OCI-M1 (cell line): ENCODE data around the gene STEAP3.

Experiments
- DNase-seq: peaks from one replicate; lab custom pipeline; 2025; lab: John Stamatoyannopoulos, UW

The STEAP3 gene

DNA sequence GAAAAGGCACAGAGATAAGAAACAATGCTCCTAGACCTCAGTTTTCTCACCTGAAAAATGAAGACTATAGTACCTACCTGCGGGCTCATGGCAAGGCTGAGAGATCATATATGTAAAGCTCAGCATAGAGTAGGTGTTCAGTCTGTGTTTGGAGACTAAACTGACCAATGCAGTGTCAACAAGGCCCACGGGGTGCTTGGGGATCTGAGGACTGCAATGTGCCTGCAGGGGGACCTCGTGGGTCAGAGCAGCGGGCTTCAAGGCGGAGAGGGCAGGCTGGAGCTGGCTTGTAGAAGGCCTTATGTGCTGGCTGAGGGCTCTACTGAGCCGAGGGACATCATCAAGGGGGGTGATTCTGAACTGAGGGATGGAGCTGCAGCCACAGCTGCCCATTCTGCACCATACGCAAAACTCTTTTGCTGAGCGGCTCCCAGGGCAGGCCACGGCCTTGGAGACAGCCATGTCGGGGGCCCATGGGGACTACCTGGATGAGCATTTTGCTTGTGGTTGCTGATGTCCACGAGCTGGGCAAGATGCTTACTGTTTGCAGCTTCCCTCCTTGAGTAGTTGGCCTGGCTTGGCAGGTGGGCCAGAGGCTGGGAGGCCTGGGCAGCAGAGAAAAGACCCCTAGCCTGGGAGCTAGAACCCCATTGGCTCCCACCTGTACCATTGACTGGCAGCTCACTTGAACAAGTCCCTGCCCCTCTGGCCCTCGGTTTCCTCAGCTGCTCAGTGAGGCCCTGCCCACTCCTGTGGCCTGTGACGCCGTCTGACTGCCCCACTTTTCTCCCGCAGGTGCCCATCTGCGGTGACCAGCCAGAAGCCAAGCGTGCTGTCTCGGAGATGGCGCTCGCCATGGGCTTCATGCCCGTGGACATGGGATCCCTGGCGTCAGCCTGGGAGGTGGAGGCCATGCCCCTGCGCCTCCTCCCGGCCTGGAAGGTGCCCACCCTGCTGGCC lies 23.5 kb downstream of the STEAP3 start:
- no peak for DNase-seq

DNA sequence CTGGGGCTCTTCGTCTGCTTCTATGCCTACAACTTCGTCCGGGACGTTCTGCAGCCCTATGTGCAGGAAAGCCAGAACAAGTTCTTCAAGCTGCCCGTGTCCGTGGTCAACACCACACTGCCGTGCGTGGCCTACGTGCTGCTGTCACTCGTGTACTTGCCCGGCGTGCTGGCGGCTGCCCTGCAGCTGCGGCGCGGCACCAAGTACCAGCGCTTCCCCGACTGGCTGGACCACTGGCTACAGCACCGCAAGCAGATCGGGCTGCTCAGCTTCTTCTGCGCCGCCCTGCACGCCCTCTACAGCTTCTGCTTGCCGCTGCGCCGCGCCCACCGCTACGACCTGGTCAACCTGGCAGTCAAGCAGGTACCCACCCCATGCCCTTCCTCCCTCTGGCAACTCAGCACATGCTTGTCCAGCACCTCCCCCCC lies 24.2 kb downstream of the STEAP3 start:
- DNase-seq = no peak

DNA sequence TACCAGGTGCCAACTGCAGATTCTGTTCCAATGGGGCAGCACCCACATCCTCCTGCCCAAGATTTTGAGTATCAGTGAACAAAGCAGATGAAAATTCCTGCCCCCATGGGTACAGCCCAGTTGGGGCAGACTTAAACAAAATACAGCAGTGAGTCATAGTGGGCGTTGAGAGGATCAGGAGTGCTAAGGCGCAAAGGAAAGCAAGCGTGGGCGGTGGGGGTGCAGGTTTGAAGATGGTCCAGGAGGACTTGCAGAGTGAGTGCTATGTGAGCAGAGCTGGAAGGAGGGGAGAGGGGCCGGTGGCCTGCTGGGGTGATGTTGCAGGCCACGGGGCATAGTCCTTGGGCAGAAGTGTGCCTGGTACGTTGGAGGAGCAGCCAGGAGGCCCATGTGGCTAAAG lies 24.7 kb downstream of the STEAP3 start:
- DNase-seq = no peak

DNA sequence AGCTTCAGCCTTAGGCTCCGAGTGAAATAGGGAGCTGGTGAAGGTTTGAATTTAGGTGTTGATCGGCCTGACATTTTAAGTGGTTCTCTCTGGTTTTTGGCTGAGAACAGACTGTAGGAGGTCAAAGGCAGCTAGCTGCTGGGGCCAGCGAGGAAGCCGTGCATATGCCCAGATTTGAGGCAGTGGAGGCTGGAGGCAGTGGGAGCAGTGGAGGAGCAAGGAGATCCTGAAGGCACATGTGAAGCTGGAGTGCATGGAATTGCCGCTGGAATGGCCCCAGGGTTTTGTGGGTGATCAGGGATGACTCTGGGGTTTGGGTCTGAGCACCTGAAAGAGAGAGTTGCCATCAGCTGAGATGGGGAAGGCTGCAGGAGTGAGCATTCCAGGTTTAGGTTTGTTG lies 25.1 kb downstream of the STEAP3 start:
- no peak for DNase-seq

GRCh38 chr2:119249311-119249710 lies 25.7 kb downstream of the STEAP3 start:
- no peak for DNase-seq

DNA sequence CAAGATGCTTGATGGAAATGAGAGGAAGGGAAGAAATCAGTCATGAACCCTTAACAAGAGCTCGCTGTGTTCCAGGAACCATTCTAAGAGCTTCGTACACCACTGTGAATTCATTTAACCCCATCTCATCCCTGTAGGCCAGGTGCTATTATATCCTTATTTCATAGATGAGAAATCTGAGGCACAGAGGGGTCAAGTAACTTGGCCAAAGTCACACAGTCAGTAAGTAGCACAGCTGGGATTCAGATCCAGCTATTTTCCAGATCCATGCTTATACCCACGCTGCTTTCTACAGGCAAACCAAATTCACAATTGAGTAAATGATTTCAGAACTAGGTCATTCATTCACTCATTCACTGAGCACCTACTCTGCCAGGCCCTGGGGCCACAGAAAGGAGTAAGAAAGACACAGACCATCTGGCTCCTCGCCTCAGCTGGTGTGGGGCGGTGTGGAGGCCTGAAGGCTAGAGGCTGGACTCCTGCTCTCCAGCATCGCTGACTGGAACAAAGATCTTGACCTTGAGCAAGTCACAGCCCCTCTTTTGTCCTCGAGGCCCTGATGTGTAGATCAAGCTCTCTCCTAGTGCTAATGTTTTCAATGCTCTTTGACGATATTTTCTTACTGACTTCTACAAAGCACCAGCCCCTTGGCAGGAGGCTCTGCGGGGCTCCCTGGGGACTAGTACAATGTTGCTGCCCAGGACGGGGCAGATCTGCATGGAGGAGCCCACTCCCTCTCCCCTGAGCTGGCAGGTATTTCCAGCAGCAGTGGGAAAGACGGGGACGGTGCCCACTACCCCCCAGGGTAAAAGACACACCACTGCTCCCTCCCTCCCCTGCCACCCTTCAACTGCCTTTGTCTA lies 26.5 kb downstream of the STEAP3 start:
- no peak for DNase-seq

DNA sequence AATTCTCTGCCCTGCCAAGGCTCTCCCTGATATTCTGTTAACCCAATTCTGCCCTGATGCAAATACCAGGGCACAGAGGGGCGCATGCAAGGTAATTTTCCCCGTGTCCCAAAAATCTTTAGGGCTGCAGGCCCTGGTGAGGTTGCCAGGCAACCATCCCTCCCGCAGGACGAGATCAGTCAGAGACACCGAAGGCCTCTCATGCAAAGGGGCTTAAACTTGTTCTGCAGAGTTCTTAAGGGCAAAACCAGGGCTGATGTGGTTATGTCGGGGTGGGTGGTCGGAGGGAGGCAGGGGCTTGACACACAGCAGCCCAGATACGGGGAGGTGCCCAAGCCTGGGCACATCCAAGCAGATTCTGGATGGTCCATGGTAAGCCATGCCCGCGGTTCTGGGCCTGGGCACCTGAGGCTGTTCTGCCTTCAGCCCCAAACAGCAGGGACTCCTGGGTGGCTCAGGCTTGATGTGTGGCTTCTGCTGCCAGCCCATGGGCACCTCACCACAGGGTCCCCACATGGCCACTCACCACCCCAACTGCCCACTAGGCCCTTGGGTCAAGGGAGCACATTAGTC lies 27.2 kb downstream of the STEAP3 start:
- DNase-seq = no peak

DNA sequence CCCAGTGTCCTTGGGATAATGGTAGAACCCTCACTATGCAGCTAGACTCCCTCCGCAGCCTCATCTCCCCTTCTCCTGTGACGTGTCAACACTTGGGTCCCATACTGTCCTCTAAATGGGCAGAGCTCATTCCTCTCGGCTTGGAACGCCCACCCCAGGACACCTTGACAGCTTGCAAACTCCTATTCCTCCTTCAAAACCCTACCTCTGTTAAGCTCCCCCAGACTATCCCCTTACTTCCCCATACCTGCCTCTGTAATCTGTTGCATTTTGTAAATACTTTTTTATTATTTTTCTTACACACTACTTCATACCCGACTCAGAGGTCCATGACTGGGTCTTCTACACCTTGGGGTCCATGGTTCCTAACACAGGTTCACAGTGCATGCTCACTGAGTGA lies 28.0 kb downstream of the STEAP3 start:
- DNase-seq = no peak

- DNase-seq = no peak
Measured at GRCh38 chr2:119252186-119253113, 28.8 kb downstream of the STEAP3 start.

GRCh38 chr2:119253114-119253702 lies 29.6 kb downstream of the STEAP3 start:
- DNase-seq = no peak

DNA sequence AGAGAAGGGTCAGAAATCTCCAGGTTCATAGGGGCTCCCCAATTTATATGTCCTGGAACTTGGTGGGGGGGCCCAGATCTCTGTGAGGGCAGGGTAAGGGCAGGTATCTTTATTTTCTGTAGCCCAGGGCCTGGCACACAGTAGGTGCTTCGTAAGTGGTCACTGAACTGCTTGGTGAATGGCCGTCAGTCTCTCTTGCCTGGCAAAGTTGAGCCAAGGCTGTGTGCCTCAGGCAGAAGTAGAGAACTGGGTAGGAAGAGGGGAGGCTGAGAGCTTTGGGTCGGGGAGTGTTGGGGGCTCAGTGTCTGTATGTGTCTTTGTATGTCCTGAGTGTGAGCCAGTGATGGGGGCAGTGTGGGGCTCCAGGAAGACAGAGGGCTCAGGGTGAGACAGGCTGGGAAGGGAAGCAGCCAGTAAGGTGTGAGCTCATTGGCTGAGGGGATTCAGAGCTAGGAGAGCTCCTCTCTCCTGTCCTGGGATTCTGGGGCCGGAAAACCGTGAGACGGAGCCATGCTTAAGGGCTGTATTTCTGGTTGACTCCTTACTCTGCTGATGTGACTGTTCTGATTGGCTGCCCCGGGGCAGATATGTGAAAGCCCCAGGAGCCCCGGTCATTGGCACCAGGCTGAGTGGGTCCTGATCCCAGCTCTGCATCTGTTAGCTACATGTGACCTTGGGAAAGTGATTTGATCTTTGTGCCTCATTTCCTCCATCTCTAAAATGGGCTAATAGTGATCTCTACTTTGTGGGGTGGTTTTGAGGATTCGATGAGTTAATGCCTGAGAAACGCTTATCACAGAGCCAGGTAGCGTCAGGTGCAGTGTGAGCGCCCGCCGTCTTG lies 30.3 kb downstream of the STEAP3 start:
- no peak for DNase-seq

DNA sequence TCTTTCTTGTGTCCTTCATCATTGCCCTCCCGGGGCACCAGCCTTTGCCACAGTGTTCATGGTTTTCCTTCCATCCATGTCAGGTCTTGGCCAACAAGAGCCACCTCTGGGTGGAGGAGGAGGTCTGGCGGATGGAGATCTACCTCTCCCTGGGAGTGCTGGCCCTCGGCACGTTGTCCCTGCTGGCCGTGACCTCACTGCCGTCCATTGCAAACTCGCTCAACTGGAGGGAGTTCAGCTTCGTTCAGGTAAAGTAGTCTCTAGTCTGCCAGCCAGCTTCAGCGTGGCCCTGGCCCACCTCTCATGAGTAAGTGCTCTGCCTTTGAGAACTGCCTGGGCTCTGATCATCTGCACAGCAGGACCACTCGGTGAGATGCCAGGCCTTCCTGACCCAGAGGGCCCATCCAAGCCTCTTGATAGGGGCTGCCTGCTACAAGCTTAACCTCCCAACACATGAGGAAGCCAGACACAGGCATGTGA lies 31.0 kb downstream of the STEAP3 start:
- DNase-seq = no peak

- DNase-seq = no peak
Measured at GRCh38 chr2:119255760-119256581, 32.3 kb downstream of the STEAP3 start.

GRCh38 chr2:119256582-119256921 lies 32.9 kb downstream of the STEAP3 start:
- no peak for DNase-seq

DNA sequence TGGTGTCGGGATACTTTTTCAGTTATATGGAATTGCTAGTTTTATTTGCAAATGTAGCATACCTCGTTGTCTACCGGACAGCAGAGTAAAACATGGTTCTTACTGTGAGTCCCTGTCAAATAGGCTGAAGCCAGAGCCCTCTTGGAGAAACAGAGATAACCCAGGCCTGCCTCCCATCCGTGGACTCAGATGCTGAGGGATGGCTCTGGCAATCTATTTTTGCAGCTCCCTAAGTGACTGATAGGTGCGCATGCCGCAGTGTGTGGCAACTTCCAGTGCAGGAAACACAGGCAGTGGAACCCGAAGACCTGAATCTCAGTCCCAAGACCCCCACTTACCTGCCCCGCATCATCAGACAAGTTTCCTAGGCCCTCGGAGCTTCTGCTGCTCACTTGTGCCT lies 33.6 kb downstream of the STEAP3 start:
- no peak for DNase-seq

DNA sequence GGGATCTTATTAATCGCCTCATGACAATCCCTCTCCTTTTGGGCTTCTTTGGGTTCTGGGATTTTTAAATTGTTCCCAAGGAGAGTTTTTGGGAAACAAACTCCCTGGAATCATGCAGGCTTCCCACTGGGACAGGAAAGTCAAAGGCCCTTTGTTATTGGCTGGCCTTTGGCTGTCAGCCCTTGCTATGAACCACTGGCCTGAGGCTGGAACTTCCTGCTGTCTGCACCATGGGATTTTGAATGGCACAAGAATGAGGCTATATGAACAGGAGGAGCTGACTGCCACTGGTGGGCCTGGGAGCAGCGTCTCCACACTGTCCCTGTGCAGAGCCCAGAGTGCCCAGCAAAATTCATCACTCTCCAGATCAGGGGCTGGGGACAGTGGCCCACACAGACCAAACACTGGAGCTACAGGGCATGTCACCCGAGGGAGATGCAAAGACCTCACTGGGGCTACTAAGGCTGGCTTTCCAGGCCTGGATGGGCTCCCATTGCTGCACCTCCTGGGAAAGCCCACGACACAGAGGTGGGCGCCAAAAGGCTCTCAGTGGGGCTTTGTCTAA lies 35.7 kb downstream of the STEAP3 start:
- no peak for DNase-seq

- DNase-seq = no peak
Measured at GRCh38 chr2:119260646-119261492, 37.2 kb downstream of the STEAP3 start.
